ENCODE measurements around the gene RIT1.

RIT1 gene

GRCh38 chr1:155856257-155856974, 54.7 kb downstream of the RIT1 start:
- H3K36me3 ChIP-seq, result peaks cover 37 to 45% (median 42%) of the 10 kb centered on the region in 11 experiments
- peak overlapping the region; percentile 83 to 97 (median 92) for H3K9ac ChIP-seq
- no peak for TF ChIP-seq Cebpa-rat (IDR thresholded peaks at IDR 0.05)
- no peaks in the 10 kb centered on the region for H3K27me3 ChIP-seq
- no peaks in the 10 kb centered on the region for H3K9me3 ChIP-seq (replicated peaks in 1 of 11)
- peaks cover 7 to 32% (median 14%) of the 10 kb centered on the region in 11 experiments; a peak in 18 of 22 replicates for H4K20me1 ChIP-seq
- H3K4me3 ChIP-seq, result peak overlapping the region; percentile 78 to 97 (median 87)
- H3K27ac ChIP-seq, result peak overlapping the region; percentile 78 to 90 (median 87)
- H3K4me1 ChIP-seq, result peaks cover 41 to 57% (median 49%) of the 10 kb centered on the region in 10 experiments
- peak overlapping the region; percentile 86 to 96 (median 93) for H3K4me2 ChIP-seq

- peak overlapping the region in 5 of 11 experiments; percentile 8 to 43 (median 33); a peak in 4 of 22 replicates for H3K9ac ChIP-seq
- H3K4me2 ChIP-seq, result peak overlapping the region in 9 of 11 experiments; percentile 4 to 33 (median 14); a peak in 8 of 22 replicates
- H3K4me3 ChIP-seq, result no peak overlapping the region
- H3K4me1 ChIP-seq, result peaks cover 4 to 44% (median 23%) of the 10 kb centered on the region in 10 experiments; a peak in 16 of 20 replicates
- peaks cover 23 to 85% (median 62%) of the 10 kb centered on the region in 11 experiments; a peak in 20 of 22 replicates for H4K20me1 ChIP-seq
- H3K9me3 ChIP-seq (replicated peaks in 1 of 11), result peaks cover 0 to 4% (median 0%) of the 10 kb centered on the region in 11 experiments; a peak in 1 of 22 replicates
- no peak for TF ChIP-seq Cebpa-rat (IDR thresholded peaks at IDR 0.05)
- H3K27me3 ChIP-seq, result no peaks in the 10 kb centered on the region; a peak in 1 of 22 replicates
- peaks cover 75 to 100% (median 98%) of the 10 kb centered on the region in 11 experiments for H3K36me3 ChIP-seq
- H3K27ac ChIP-seq, result no peak overlapping the region
Measured at GRCh38 chr1:155850345-155850744, 60.8 kb downstream of the RIT1 start.

- Histone ChIP-seq H3K9me3 (replicated peaks in 1 of 11) (peaks cover 0 to 4% (median 0%) of the 10 kb centered on the region in 11 experiments; a peak in 1 of 22 replicates), H3K4me3 (no peak overlapping the region), H3K9ac (no peak overlapping the region), H3K4me2 (peak overlapping the region in 7 of 11 experiments; percentile 4 to 16 (median 13); a peak in 5 of 22 replicates), H3K27ac (no peak overlapping the region), H3K27me3 (no peaks in the 10 kb centered on the region; a peak in 1 of 22 replicates), H3K36me3 (peaks cover 77 to 100% (median 98%) of the 10 kb centered on the region in 11 experiments), H4K20me1 (peaks cover 47 to 98% (median 86%) of the 10 kb centered on the region in 11 experiments; a peak in 21 of 22 replicates), H3K4me1 (peaks cover 2 to 42% (median 23%) of the 10 kb centered on the region in 10 experiments; a peak in 13 of 20 replicates)
- no peak for TF ChIP-seq Cebpa-rat (IDR thresholded peaks at IDR 0.05)
Measured at GRCh38 chr1:155847823-155848529, 63.2 kb downstream of the RIT1 start.

Data from BLaER1 treated with 17β-estradiol and CSF1 and Interleukin-3, amounts not matched to agents 10 nM and 100 nM (cell line).